A549 treated with Mapracorat at 1 μM for 4 hours (cell line): ENCODE data around the gene MYO7B. TPM values are rescaled to one million over a fixed set of nuclear protein-coding genes. Genes with fewer than 3 reads are reported as not detected.

Experiments
- total RNA-seq: library from RNA; stranded (reverse); fragments of 200-300 nt; extraction: Qiagen RNA extraction; gene quantifications from 5 replicates; pipeline ENCODE4 v1.2.3, GENCODE V29; 2022

The MYO7B gene
- 0.09 to 0.24 TPM (median 0.14 TPM) in 5 replicates for total RNA-seq

GRCh38 chr2:127535422-127535901 lies at the start of gene MYO7B:
Gene MYO7B, plus strand, starts transcription at chr2:127535683. Its CDS starts 24,040 bp downstream, at chr2:127559723.

DNA sequence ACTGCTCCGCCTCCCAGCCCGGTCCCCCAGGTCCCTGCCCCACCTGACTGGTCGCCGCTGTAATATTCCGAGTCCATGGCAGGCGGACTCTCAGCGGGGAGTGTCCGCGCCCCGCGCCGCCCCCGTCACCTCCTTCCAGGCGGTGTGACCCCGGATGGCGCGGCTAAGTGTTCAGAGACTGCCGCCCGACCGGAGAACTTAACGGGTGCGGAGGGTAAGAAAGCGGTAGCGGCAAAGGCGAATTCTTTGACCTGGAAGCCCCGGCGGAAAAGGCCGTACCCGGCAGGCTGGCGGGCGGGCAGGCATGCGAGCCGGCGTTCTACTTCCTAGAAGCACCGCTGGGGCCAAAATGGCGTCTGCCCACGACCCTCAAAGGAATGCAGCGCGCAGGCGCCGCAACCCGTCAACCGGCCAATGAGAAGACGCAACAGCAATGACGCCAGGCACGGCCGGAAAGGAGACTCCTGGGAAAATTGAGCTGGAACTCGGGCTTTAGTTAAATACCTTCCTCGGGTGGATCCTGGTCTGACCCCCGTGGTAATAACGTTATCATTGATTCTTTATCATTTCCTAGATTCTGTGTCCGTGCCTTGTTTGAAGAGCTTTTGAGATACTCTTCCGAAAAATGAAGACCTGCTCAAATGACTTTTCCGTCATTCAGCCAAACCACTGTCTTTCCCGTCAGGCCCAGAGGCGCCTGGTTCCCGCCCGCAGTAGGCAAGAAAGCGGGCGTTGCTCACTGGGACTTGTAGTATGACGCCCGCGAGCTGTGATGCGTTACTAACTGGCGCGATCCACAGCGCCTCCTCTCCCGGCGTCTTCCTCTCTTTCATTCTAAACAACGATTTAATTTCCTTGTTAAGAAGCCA lies 9.1 kb upstream of the MYO7B start, which contains the start of gene IWS1:
Gene IWS1, minus strand, starts transcription at position 358 of the 869 bp plus-strand sequence. Its CDS starts 281 bp downstream, at position 77.

DNA sequence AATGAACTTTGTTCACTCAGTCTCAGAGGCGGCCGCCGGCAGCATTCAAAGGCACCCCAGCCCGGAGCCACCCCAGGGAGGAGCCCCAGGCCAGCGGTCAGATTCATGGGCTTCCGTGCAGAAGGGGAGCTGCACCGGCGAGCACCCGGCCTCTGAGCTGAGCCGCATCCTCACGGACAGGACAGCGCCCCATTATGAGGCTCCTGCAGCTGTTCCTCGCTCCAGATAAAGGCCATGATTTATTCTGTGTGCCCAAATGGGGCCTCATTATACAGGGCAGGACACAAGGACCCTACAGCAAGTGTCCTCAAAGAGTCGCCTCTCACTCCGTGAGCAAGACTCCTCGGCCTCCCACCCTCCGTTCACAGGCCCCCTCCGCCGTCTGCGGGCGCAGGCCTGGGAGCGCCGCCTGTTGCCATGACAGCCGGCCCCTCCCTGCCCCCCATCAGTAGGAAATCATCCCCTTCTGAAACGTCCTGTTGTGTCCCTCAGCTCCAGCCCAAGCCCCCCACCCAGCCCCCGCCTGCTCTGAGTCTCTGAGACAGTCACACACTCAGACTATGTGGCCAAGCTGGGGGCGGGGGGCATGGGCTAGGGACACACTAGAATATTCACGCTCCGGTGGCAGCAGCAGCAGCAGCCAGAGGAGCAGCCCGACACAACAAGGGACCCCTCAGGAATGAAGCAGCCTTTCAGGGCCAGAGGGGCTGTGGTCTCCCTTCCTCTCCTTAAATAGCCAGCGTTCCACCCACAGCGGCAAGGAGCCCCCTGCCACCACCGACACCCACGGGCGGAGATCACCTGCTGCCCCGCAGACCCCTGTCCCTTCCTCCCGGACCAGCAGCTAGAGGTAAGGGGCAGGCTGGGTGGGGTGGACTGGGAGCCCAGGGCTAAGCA lies 110.2 kb downstream of the MYO7B start, which contains the start of gene GPR17:
Gene GPR17, plus strand, starts transcription at position 759 of the 897 bp plus-strand sequence. CDS start 4,583 bp downstream, outside the sequence.

DNA sequence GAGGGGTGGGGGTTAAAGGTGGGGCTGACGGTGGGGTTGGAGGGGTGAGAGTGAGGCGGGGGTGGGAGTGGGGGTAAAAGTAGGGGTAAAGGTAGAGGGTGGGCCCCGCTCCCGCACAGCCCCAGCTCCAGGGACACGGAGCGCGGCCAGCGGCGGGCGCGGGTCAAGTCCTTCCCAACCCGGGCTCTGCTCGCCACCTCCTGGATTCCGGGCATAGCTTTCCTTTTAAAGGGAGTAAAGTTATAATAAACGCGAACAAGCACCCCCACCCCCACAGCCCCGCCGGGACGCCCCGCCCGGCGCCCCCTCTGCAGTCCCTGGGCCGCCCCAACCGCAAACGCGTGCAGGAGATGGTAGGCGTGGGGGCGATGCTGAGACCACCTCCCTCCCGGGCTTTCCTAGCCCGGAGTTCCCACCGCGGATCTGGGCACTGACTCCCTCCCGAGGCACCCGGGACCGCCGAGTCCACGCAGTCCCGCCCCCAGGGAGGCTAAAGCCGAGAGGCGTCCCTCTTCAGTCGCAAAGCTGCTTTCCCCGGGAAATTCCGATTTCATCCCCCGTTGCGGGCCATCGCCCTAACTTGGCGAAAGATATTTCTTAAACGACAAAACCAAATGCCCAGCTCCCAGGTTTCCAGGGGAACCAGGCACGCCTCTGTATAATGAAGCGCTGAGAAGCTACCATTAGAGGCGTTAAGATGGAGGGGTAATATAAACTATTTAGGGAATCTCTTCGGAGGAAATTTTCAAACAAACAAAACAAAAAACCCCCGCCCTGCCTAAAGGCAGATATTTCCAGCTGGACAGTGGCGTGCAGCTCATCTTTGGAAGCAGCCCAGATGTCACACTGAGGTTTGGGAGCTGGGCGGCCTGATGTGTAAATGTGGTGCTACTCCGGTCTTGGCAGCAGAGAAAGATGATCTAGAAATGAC lies 140.1 kb downstream of the MYO7B start, which contains the start of gene LIMS2:
Gene LIMS2, minus strand, starts transcription at position 200 of the 931 bp plus-strand sequence. CDS start 506 bp downstream, outside the sequence.

Other genes with a start within 250 kb of the MYO7B start
- gene ERCC3, start 241.5 kb upstream of the MYO7B start, total RNA-seq = 41.5 to 44.2 TPM (median 43.2 TPM) in 5 replicates
- gene MAP3K2, start 147.7 kb upstream of the MYO7B start, total RNA-seq = 13.1 to 26.8 TPM (median 19.8 TPM) in 5 replicates
- gene PROC, start 117.3 kb upstream of the MYO7B start, total RNA-seq = 4.0 to 6.1 TPM (median 5.5 TPM) in 5 replicates
- 34.7 to 41.2 TPM (median 40.0 TPM) in 5 replicates for gene IWS1, start 9.2 kb upstream of the MYO7B start, total RNA-seq
- 0.08 to 0.15 TPM (median 0.10 TPM) in 3 of 5 replicates, not detected in the others for gene GPR17, start 110.5 kb downstream of the MYO7B start, total RNA-seq
- gene LIMS2, start 139.8 kb downstream of the MYO7B start, total RNA-seq = 6.5 to 8.7 TPM (median 7.0 TPM) in 5 replicates
- 4.4 to 7.1 TPM (median 5.9 TPM) in 5 replicates for gene SFT2D3, start 165.8 kb downstream of the MYO7B start, total RNA-seq